Muscle layer of duodenum (tissue), 2 donors: ENCODE data around the gene CHRNA4.

ENCODE experiments used
- H3K27ac ChIP-seq: one replicate; pipeline ENCODE4 v1.7.0; 2013; ENCODE audit warnings: mild to moderate bottlenecking, low read length
- H3K27me3 ChIP-seq: one replicate; pipeline ENCODE4 v1.7.0; 2013; ENCODE audit warnings: low read depth, mild to moderate bottlenecking, control low read depth, low read length
- H3K36me3 ChIP-seq, 2 donors: one replicate each; pipeline ENCODE4 v1.7.0; 2013; ENCODE audit warnings: low read length in 2 of 2, control low read depth in 1 of 2, mild to moderate bottlenecking in 1 of 2; ENCODE audit not compliant: insufficient read depth in 2 of 2, control insufficient read depth in 1 of 2
- H3K4me1 ChIP-seq, 2 donors: one replicate each; pipeline ENCODE4 v1.7.0; 2013; ENCODE audit warnings: low read length in 2 of 2, mild to moderate bottlenecking in 2 of 2, control low read depth in 1 of 2, moderate library complexity in 1 of 2; ENCODE audit not compliant: insufficient read depth in 2 of 2, control insufficient read depth in 1 of 2
- H3K4me3 ChIP-seq, 2 donors: one replicate each; pipeline ENCODE4 v1.7.0; 2013; ENCODE audit warnings: low read length in 2 of 2, low read depth in 1 of 2, mild to moderate bottlenecking in 1 of 2
- H3K9me3 ChIP-seq, 2 donors: one replicate each; pipeline ENCODE4 v1.7.0; 2013; ENCODE audit warnings: low read length in 2 of 2, control low read depth in 1 of 2, mild to moderate bottlenecking in 1 of 2; ENCODE audit not compliant: control insufficient read depth in 1 of 2
- donor health status: healthy.

The CHRNA4 gene

DNA sequence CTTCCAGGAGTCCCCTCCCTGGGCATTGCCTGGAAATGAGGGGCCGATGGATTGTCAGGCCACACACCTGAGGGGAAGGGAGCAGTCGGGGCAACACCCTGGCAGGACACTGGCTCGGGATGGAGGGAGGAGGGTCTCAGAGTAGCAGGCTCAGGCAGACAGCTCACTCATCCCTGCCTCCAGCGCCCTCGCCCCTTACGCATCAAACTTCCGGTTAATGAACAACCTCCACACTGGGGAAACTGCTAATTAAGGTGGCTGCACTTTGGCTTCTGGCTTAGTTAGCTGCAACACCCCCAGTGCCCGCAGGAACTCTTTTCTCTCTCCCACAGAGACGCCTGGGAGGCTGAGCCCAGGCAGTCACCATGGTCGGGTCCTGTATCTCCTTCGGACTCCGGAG lies 13.4 kb upstream of the CHRNA4 start:
- Histone ChIP-seq H3K36me3 (no peaks in the 10 kb centered on the region), H3K4me1 (peaks cover 0 to 5% of the 10 kb centered on the region in 2 donors), H3K4me3 (no peak overlapping the region), H3K9me3 (no peaks in the 10 kb centered on the region), H3K27me3 (no peaks in the 10 kb centered on the region), H3K27ac (no peak overlapping the region)

DNA sequence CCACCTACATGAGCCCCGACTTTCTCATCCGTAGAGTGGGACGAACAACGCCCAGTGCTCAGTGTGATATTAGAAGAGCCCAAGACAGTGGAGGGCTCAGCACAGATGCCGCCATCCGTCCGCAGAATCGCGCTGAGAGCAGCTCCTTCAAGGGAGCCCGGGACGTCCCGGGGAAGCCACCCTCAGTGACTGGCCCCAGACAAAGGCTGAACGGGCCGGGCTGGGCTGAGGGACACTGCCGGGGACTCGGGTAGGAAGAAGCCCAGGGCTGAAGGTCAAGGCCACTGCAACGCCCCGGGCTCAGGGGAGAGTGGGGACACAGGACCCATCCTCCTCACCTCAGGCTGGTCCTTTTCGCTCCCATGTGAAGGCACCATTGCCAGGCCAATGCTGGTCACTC lies 12.8 kb upstream of the CHRNA4 start:
- H3K27me3 ChIP-seq, result no peaks in the 10 kb centered on the region

DNA sequence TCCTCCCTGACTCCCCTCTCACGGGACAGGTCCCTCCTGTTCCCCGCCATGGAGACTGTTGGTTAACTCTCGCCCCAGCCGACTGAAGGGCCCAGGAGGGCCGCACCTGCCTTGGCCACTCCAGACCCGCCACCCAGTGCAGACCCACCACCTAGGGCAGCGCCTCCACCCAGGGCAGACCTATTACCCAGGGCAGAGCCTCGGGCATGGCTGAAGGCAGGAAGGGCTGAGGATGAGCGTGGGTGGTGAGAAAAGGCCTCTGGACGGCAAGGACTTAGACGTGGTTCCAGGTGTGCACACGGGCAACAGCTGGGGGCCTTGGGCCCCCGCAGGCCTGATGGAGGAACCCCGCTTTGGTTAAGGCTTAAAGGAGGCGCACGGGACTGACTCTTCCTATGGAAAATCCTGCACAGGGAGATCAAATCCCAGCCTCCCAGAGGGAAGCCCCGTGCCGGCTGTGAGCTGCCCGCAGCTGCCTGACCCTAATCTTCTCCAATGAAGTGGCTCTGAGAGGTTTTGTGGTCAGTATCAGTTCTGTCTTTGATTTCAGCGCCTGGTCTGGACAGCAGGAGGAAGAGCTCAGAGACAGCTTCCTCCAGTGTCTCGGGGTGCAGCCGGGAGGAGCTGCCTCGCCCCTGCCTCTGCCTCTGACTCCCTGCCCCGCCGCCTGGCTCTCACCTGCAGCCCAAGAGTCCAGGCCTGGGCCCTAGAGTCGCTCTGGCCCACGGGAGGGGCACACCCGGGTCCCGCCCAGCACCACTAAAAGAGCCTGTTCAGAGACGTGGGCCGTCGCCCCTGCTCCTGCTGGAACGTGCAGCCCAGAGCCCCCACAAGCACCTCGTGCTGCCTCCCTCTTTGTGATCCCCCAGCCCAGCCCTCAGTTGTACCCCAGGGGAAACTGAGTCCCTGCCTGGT lies 12.1 kb upstream of the CHRNA4 start:
- H3K27ac ChIP-seq, result no peak overlapping the region
- H3K4me1 ChIP-seq, result peaks cover 0 to 5% of the 10 kb centered on the region in 2 donors
- H3K9me3 ChIP-seq, result no peaks in the 10 kb centered on the region
- H3K4me3 ChIP-seq, result no peak overlapping the region
- no peaks in the 10 kb centered on the region for H3K27me3 ChIP-seq
- H3K36me3 ChIP-seq, result no peaks in the 10 kb centered on the region

More for the DNA sequence above, 12.8 kb upstream of the CHRNA4 start:
- Histone ChIP-seq H3K4me3 (no peak overlapping the region), H3K9me3 (no peaks in the 10 kb centered on the region), H3K27ac (no peak overlapping the region), H3K36me3 (no peaks in the 10 kb centered on the region), H3K4me1 (peaks cover 0 to 5% of the 10 kb centered on the region in 2 donors)

DNA sequence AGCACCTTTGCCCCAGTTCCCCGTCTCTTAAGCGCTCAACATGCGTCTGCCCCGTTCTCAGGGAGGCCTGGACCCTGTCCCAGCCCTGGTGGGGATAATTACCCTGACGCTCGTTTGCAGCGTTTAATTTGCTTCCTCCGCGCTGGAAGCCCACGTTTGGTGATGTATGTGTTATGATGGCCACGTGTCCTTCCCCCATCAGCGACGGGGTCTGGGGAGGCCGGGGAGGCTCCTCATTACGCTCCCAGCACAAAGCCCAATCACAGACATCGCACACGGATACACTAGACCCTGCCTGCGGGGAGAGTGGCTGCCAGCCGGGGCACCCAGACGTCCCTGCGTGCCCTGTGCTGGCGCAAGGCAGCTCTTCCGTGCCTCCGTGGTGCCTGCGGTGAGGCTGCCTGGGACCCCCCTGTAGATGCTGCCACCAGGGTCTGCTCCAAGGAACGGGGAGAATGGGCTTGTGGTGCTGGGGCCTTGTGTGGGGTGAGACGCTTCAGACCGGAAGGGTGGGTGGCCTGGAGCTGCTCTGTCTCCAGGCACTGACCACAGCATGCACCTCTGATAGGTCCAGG lies 10.2 kb upstream of the CHRNA4 start:
- Histone ChIP-seq H3K4me3 (no peak overlapping the region), H3K9me3 (no peaks in the 10 kb centered on the region), H3K4me1 (peaks cover 0 to under 1% of the 10 kb centered on the region in 2 donors), H3K27ac (no peak overlapping the region), H3K36me3 (no peaks in the 10 kb centered on the region), H3K27me3 (no peaks in the 10 kb centered on the region)

DNA sequence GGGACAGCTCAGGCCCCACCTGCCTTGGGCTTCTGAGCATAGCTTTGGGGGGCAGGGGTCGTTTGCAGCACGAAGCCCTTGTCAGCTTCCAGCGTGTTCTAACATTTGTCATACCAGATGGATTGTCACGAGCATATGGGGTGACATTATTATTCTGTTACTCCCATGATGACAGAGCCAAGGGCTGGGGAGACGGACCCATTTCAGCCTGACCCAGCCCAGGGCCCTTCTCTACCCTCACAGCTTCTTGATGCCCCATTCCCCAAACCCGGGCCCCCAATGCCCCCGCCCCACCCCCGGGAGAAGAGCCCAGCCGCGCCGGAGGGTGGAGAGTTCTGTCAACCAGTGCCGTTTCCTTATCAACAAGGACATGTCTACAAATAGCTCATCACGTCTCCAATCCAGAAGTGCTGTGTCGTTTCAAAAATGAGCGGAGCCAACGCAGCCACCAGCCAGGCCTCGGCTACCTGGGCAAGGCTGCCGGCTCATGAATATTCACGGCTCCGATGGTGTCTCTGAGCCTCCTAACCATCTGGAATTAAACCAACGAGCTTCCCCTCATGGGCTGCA lies 9.6 kb upstream of the CHRNA4 start:
- Histone ChIP-seq H3K4me1 (no peaks in the 10 kb centered on the region), H3K27ac (no peak overlapping the region), H3K4me3 (no peak overlapping the region), H3K36me3 (no peaks in the 10 kb centered on the region), H3K27me3 (no peaks in the 10 kb centered on the region), H3K9me3 (no peaks in the 10 kb centered on the region)

DNA sequence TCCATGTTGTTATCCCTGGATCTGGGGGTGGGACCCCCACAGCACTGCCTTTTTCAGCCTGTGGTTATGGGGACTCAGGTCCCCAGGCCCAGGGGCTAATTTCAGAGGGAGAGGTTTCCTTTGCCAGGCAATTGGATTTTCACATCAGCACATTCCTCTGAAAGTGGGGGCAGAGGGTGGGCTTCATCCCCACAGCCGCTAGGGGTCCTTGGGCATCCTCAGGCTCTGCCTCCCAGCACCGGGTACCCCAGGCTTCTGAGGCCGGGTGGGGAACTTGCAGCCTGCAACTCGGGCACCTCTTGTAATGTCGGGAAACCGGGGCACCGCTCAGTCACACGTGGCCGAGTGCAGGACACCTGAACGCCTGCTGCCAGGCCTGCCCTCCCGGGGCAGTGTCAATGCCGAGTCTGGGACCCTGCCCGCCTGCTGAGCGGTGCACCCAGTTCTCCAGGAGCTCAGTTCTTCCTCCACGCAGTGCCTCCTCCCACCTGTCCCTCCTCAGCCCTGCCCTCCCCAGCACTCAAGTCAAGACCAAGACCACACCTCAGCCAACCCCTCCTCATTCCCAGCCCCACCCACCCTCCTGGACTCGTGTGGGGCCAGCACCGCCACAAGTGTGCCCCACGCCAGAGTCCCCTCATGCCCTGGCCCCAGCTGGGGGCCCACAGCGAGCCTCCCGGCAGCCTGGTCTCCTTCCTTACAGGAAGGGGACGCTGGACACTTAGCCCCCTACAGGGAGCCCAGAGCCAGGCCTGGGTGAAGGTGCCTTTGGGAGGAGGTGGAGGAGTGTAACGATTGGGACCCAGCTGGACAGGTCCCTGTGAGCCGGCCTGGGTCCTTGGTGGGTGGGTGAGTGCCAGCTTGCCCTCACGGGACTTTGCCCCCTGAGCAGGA lies 8.8 kb upstream of the CHRNA4 start:
- Histone ChIP-seq H3K36me3 (no peaks in the 10 kb centered on the region), H3K9me3 (no peaks in the 10 kb centered on the region), H3K27ac (no peak overlapping the region), H3K4me3 (no peak overlapping the region), H3K4me1 (no peaks in the 10 kb centered on the region), H3K27me3 (no peaks in the 10 kb centered on the region)

DNA sequence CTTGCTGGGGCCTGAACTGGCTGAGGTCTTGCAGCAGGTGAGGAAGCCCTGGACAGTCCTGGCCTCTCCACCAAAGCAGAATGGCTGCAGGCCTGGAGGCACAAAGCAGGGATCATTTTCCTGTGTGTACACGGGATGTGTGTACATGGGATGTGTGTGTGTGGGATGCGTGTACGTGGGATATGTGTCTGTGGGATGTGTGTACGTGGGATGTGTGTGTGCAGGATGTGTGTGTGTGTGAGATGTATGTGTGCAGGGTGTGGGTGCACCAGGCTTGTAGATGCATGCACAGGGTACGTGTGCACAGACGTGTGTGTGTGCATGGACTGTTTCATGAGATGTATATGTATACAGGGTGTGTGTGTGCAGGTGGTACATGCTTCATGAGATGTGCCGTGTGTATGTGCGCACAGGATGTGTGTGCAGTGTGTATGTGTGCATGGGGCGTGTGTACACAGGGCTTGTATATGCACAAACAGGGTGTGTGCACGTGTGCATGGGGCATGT lies 7.9 kb upstream of the CHRNA4 start:
- Histone ChIP-seq H3K9me3 (no peaks in the 10 kb centered on the region), H3K4me1 (no peaks in the 10 kb centered on the region), H3K27me3 (no peaks in the 10 kb centered on the region), H3K27ac (no peak overlapping the region), H3K36me3 (no peaks in the 10 kb centered on the region), H3K4me3 (no peak overlapping the region)

DNA sequence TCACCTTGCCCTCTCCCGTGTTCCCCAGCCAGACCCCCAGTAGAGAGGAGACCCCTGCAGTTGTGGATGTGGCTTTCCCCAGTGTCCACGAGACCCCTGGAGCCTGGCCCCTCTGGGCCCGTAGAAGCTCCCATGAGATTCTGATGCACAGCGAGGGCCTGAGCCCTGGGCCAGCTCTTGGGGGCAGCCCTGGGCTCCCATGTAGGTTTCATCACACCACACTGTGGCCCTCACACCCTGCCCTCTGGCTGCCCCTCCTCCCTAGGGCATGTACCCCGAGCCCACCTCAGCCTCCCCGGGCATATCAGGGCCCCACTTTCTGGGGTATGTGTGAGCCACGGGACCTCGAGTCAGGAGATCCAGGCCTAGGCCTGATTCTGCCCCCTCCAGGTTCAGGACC lies 7.0 kb upstream of the CHRNA4 start:
- peaks cover 2% of the 10 kb centered on the region for H3K27me3 ChIP-seq
- H3K4me3 ChIP-seq, result no peak overlapping the region
- H3K9me3 ChIP-seq, result no peaks in the 10 kb centered on the region

DNA sequence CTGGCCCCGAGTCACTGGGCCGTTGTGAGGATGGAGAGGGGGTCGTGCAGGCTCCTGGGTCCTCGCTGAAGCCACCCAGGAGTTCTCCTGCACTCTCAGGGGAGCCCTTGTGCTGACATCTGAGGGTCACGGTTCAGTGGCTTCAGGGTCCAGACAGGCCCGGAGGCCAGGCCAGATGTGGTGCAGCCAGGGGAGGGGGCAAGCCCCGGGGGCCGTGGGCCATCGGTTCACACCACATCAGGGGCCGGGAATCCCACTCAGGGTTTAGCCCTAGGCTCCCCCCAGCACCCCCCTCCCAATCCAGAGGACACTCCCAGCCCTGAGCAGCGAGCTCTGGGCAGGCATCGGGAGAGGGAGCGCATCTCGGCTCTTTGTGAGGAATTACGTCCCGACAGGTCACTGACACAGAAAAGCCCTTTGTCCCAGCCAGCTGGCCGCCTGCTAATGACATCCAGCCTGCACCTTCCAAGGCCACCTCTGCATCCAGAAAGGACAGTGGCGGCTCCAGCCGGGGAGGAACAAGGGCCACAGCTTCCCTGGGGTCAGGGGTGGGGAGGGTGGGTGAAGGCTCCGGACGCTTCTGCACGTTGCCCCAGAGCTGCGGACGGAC lies 6.4 kb upstream of the CHRNA4 start:
- H3K36me3 ChIP-seq, result no peaks in the 10 kb centered on the region
- H3K9me3 ChIP-seq, result no peaks in the 10 kb centered on the region
- peaks cover 8% of the 10 kb centered on the region for H3K27me3 ChIP-seq
- H3K27ac ChIP-seq, result no peak overlapping the region
- no peaks in the 10 kb centered on the region for H3K4me1 ChIP-seq
- no peak overlapping the region for H3K4me3 ChIP-seq

More for the DNA sequence above, 7.0 kb upstream of the CHRNA4 start:
- H3K27ac ChIP-seq, result no peak overlapping the region
- no peaks in the 10 kb centered on the region for H3K36me3 ChIP-seq
- H3K4me1 ChIP-seq, result no peaks in the 10 kb centered on the region

DNA sequence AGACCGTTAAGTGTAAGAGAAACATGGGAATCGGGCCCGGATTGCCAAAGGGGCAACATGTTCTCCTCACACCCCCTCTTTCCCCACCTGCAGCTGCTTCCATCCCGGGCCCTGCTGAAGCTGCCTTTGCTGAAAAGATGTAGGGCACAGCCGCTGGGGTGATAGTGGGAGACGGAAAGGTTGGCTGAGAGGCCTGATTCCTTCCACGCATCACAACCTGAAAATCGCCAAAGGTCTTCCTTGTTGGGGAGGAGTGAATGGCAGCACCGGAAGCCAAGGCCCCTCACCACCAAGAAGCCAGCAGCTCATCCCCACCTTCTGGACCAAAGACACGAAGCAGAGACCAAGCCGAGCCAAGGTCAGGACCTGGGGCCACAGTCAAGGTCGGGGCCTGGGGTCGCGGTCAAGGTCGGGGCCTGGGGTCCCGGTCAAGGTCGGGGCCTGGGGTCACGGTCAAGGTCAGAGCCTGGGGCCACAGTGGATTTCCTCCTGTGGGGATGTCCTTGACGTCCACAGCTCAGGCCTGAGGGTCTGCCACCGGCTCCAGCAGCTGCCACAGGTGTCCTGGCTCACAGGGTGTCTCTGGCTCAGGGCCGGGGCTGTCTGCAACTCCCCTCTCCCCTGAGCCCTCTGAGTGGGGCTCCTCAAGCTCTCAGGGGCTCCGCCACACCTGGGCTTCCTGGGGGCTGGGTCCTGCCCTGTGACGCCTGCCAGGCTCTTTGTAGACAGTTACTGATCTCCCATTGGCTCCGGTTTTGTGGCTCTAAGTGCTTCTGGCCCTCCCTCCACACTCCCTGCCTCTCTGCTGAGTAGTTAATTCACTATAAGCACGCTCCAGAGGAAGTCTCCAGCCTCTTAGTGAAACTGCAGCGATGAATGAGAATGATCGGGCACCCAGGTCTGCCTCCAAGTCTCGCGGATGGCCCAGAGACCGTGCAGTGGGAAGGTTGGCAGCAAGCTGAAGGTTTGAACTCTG lies 5.5 kb upstream of the CHRNA4 start:
- peaks cover 13% of the 10 kb centered on the region for H3K27me3 ChIP-seq
- no peak overlapping the region for H3K27ac ChIP-seq
- no peaks in the 10 kb centered on the region for H3K9me3 ChIP-seq
- H3K36me3 ChIP-seq, result no peaks in the 10 kb centered on the region
- no peaks in the 10 kb centered on the region for H3K4me1 ChIP-seq
- H3K4me3 ChIP-seq, result no peak overlapping the region
